Neutrophil (primary cell): ENCODE measurements around the gene OBP2A.
"Not testable (repeated sequence)": the region's sequence is repeated elsewhere in the genome, so short reads cannot be mapped to it uniquely, and the experiment has no call there.

Experiments used
- H3K27ac ChIP-seq: fragments of 200-600 bp; sonication (generic); 2 replicates; pipeline ENCODE4 v1.5.1; 2016; ENCODE audit warnings: mild to moderate bottlenecking, moderate library complexity
- H3K27me3 ChIP-seq: fragments of 200-600 bp; sonication (generic); 2 replicates; pipeline ENCODE4 v1.6.0; 2016; ENCODE audit warnings: mild to moderate bottlenecking
- H3K36me3 ChIP-seq: fragments of 200-600 bp; sonication (generic); 2 replicates; pipeline ENCODE4 v1.5.1; 2017
- H3K4me1 ChIP-seq, 2 experiments: fragments of 200-600 bp in 1 of 2; sonication (generic) in 1 of 2; 1 replicate in 1 of 2; 2 replicates in 1 of 2; pipeline versions ENCODE4 v1.5.1 to v1.6.1; 2013 to 2016; ENCODE audit warnings: low read depth in 1 of 2, low read length in 1 of 2, mild to moderate bottlenecking in 1 of 2, moderate library complexity in 1 of 2; ENCODE audit not compliant: control insufficient read depth in 1 of 2, insufficient read depth in 1 of 2
- H3K4me3 ChIP-seq, 2 experiments: fragments of 200-600 bp in 1 of 2; sonication (generic) in 1 of 2; 1 replicate in 1 of 2; 2 replicates in 1 of 2; pipeline ENCODE4 v1.5.1; 2013 to 2016; ENCODE audit warnings: low read depth in 1 of 2, low read length in 1 of 2, mild to moderate bottlenecking in 1 of 2, moderate library complexity in 1 of 2
- H3K9me3 ChIP-seq: fragments of 200-600 bp; sonication (generic); 2 replicates; pipeline ENCODE4 v1.5.1; 2016
- TF ChIP-seq, protein P1 (sequence below): fragments of 200-600 bp; sonication (generic); IDR thresholded peaks from 2 replicates; pipeline ENCODE4 v1.5.1; 2016; ENCODE audit warnings: antibody characterized with exemption

The OBP2A gene

DNA sequence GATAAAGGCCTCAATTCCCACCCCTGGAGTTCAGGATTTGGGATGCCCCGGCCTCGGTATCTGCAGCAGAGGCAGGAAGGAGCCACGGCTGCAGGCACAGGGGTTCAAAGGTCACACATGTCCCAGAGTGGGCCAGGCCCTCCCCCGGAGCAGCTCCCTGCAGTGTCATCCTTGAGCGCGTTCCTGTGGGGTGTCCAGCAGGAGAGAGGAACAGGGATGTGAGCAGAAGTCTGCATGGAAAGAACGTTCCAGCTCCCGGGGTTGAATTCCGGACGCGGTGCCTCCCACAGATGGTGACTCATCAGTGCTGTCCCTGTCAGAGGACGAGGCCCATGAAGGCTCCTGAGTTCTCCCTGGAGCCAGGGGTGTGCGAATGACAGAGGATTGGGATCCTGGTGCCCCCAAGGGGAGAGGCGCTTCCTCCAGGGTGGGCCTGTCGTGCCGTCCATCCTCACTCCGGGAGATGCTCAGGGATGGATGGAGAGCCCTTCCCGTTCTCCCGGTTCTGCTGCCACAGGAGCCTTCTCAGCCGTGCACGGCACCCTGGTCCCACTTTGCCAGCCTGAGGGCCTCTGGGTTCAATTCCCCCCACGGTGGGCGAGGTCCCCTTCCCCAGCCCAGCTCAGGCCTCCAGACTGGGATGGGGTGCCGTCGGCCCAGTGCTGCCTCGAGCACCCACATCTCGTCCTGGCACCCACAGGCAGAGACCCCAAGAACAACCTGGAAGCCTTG, 21.6 kb upstream of the OBP2A start:
- Histone ChIP-seq H3K27ac (no peak overlapping the region), H3K36me3 (no peaks in the 10 kb centered on the region), H3K9me3 (no peaks in the 10 kb centered on the region), H3K27me3 (peaks cover 6% of the 10 kb centered on the region), H3K4me3 (no peak overlapping the region), H3K4me1 (no peaks in the 10 kb centered on the region)
- TF ChIP-seq, protein P1, sequence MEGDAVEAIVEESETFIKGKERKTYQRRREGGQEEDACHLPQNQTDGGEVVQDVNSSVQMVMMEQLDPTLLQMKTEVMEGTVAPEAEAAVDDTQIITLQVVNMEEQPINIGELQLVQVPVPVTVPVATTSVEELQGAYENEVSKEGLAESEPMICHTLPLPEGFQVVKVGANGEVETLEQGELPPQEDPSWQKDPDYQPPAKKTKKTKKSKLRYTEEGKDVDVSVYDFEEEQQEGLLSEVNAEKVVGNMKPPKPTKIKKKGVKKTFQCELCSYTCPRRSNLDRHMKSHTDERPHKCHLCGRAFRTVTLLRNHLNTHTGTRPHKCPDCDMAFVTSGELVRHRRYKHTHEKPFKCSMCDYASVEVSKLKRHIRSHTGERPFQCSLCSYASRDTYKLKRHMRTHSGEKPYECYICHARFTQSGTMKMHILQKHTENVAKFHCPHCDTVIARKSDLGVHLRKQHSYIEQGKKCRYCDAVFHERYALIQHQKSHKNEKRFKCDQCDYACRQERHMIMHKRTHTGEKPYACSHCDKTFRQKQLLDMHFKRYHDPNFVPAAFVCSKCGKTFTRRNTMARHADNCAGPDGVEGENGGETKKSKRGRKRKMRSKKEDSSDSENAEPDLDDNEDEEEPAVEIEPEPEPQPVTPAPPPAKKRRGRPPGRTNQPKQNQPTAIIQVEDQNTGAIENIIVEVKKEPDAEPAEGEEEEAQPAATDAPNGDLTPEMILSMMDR: no peak

- H3K27ac ChIP-seq: no peak overlapping the region
- TF ChIP-seq, protein P1: no peak
- no peaks in the 10 kb centered on the region for H3K27me3 ChIP-seq
- H3K36me3 ChIP-seq: no peaks in the 10 kb centered on the region
- H3K4me3 ChIP-seq: no peak overlapping the region
- no peaks in the 10 kb centered on the region for H3K4me1 ChIP-seq
- no peaks in the 10 kb centered on the region for H3K9me3 ChIP-seq
These were observed 20.5 kb upstream of the OBP2A start for GRCh38 chr9:135525241-135526088.

DNA sequence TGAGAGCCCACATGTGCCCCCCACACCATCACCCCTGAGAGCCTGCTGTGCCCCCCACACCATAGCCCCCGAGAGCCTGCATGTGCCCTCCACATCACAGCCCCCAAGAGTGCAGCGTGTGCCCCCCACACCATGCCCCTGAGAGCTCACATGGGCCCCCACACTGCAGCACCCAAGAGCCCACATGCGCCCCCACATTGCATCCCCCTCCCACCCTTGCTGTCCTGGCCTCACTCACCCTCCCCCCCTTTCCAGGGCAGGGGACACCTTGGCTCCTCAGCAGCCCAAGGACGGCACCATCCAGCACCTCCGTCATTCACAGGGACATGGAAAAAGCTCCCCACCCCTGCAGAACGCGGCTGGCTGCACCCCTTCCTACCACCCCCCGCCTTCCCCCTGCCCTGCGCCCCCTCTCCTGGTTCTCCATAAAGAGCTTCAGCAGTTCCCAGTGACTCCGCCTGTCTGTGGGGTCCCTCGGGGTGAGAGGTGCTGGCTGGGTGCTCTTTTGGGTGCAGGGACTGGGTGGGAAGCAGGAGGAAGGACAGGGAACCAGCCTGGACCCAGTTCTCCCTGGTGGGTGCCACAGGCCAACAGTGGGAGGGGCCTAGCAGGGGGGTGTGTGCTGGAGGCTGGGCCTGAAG, 19.7 kb upstream of the OBP2A start:
- H3K27me3 ChIP-seq: no peaks in the 10 kb centered on the region
- no peak overlapping the region for H3K4me3 ChIP-seq
- H3K4me1 ChIP-seq: no peaks in the 10 kb centered on the region
- H3K36me3 ChIP-seq: no peaks in the 10 kb centered on the region
- TF ChIP-seq, protein P1: no peak
- H3K27ac ChIP-seq: no peak overlapping the region
- H3K9me3 ChIP-seq: no peaks in the 10 kb centered on the region

DNA sequence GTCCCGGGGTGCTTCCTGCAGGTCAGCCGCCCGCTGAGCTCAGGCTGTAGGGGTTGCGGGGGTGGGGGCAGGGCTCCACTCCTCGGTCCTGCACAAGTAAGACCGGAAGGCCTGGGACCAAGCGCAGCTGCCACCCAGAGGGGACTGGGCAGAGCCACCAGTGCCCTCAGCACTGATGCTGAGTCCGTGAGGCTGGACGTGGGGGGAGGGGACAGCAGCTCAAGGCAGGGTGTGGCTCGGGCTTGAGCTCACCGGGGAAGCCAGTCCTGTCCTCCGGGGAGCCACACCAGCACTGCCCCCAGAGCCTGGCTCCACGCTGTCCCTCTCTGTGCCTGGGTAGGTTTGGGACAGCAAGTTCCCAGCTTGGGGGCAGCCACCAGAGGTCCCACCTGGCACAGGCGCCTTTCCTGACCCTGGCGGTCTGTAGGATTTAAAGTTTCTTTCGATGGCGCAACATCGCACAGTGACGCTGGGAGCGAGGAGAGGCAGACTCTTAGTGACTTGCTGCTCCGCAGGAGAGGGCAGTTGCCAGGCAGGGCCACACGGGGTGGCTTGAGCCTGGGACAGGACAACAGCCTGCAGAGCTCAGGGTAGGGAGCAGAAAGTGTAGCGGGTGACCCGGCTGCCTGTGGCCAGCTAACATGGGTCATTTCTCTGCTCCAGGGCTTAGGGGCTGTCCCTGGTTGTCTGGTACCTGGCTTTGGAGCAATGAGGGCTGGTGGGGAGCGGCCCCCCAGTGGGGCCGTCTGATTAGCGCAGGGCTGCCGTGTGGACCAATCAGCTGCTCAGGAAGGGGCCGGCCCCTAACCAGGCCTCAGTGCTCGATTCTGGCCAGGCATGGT, 19.0 kb upstream of the OBP2A start:
- TF ChIP-seq, protein P1: no peak
- H3K4me3 ChIP-seq: no peak overlapping the region
- no peaks in the 10 kb centered on the region for H3K4me1 ChIP-seq
- H3K27me3 ChIP-seq: no peaks in the 10 kb centered on the region
- no peaks in the 10 kb centered on the region for H3K9me3 ChIP-seq
- H3K36me3 ChIP-seq: no peaks in the 10 kb centered on the region
- no peak overlapping the region for H3K27ac ChIP-seq

DNA sequence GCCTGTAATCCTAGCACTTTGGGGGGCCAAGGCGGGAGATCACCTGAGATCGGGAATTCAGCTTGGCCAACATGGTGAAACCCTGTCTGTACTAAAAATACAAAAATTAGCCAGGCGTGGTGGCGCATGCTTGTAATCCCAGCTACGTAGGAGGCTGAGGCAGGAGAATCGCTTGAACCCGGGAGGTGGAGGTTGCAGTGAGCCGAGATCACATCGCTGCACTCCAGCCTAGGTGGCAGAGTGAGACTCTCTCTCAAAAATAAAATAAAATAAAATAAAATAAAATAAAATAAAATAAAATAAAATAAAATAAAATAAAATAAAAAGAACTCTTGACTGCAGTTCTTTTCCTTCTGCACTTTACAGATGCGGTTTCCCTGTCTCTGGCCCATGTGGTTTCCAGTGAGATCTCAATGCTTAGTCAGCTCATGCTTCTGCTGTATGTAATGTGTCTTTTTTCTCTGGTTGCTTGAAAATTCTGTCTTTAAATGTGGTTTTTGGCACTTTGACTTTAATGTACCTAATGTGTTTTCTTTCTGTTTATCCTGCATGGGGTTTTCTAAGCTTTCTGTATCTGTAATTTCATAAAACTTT, 17.0 kb upstream of the OBP2A start:
- H3K4me1 ChIP-seq, H3K36me3 ChIP-seq, H3K27ac ChIP-seq, H3K4me3 ChIP-seq, H3K9me3 ChIP-seq: not testable (repeated sequence)
- H3K27me3 ChIP-seq: peaks cover 15% of the 10 kb centered on the region
